Tibial nerve (tissue), 4 donors: ENCODE measurements around the gene DLX5. TPM values are rescaled to one million over a fixed set of nuclear protein-coding genes. Genes with fewer than 3 reads are reported as not detected.

Experiments used
- DNase-seq, 2 donors: peaks; one replicate each; pipeline ENCODE4 v3.0.0-alpha.2; 2019; ENCODE audit warnings: low spot score in 2 of 2
- H3K27ac ChIP-seq, 4 donors: fragments of 200-600 bp; sonication (generic) in 3 of 4; one replicate each; pipeline ENCODE4 v1.5.1; 2017 to 2019; ENCODE audit warnings: mild to moderate bottlenecking in 1 of 4
- H3K27me3 ChIP-seq, 2 donors: fragments of 200-600 bp; sonication (generic) in 1 of 2; one replicate each; pipeline versions ENCODE4 v1.5.1 to v1.6.0; 2017 to 2019
- H3K36me3 ChIP-seq, 3 donors: fragments of 200-600 bp; sonication (generic); one replicate each; pipeline ENCODE4 v1.5.1; 2018 to 2019
- H3K4me1 ChIP-seq, 4 donors: fragments of 200-600 bp; sonication (generic) in 3 of 4; one replicate each; pipeline ENCODE4 v1.5.1; 2017 to 2019
- H3K4me3 ChIP-seq, 4 donors: fragments of 200-600 bp; sonication (generic) in 3 of 4; one replicate each; pipeline ENCODE4 v1.5.1; 2017 to 2019; ENCODE audit warnings: mild to moderate bottlenecking in 1 of 4, moderate library complexity in 1 of 4
- H3K9me3 ChIP-seq, 4 donors: fragments of 200-600 bp; sonication (generic) in 3 of 4; one replicate each; pipeline ENCODE4 v1.5.1; 2017 to 2019
- CTCF ChIP-seq, 5 experiments: fragments of 200-600 bp in 3 of 5; fragments of 450-650 bp in 2 of 5; sonication (generic) in 3 of 5; IDR thresholded peaks; one replicate each; pipeline ENCODE4 v1.5.1; 2016 to 2019; ENCODE audit warnings: antibody characterized with exemption in 5 of 5, mild to moderate bottlenecking in 3 of 5, moderate library complexity in 2 of 5
- EP300 ChIP-seq, 2 donors: sonication (generic); formaldehyde crosslinking; IDR thresholded peaks; one replicate each; pipeline ENCODE4 v1.6.1; 2017; ENCODE audit warnings: antibody characterized with exemption in 2 of 2, mild to moderate bottlenecking in 1 of 2
- POLR2A ChIP-seq, 2 donors: fragments of 450-650 bp; IDR thresholded peaks; one replicate each; pipeline ENCODE4 v1.6.1; 2017; ENCODE audit warnings: antibody characterized with exemption in 2 of 2, mild to moderate bottlenecking in 2 of 2, moderate library complexity in 2 of 2
- WGBS, 2 donors: methylation state at CpG; one replicate each; pipeline ENCODE4 v1.1.5; 2018; 5-methylcytosine and 5-hydroxymethylcytosine counted together
- total RNA-seq, 4 donors: library from RNA; depleted of rRNA; stranded (reverse); fragments of >200 nt; gene quantifications; one replicate each; pipeline ENCODE4 v1.1.0, GENCODE V29; 2016

The DLX5 gene
- total RNA-seq, 4 donors from 2014 or later, result 0.42 TPM; not detected in 3

- Histone ChIP-seq H3K4me1 (peaks cover 0 to 64% (median 22%) of the 10 kb centered on the region in 4 donors), H3K4me3 (peak overlapping the region in 2 of 4 donors; percentile 4 to 53), H3K27me3 (peaks cover 4 to 69% of the 10 kb centered on the region in 2 donors), H3K9me3 (no peaks in the 10 kb centered on the region), H3K36me3 (no peaks in the 10 kb centered on the region), H3K27ac (no peak overlapping the region)
- no peak for TF ChIP-seq POLR2A (IDR thresholded peaks at IDR 0.05)
- TF ChIP-seq CTCF (IDR thresholded peaks at IDR 0.05), result no peak
- no peak for TF ChIP-seq EP300 (IDR thresholded peaks at IDR 0.05)
- DNase-seq, result no peak
- 18 to 20% methylated on average over 8 of the region's 8 CpGs for WGBS, 2 donors
These were observed 484 bp upstream of the DLX5 start for GRCh38 chr7:97025130-97025499.

GRCh38 chr7:97022491-97023306 is 1.9 kb downstream of the DLX5 start:
- Histone ChIP-seq H3K4me1 (peaks cover 0 to 78% (median 25%) of the 10 kb centered on the region in 4 donors), H3K9me3 (no peaks in the 10 kb centered on the region), H3K27ac (no peak overlapping the region), H3K27me3 (peaks cover 4 to 94% of the 10 kb centered on the region in 2 donors), H3K4me3 (no peak overlapping the region), H3K36me3 (no peaks in the 10 kb centered on the region)
- TF ChIP-seq CTCF (IDR thresholded peaks at IDR 0.05), result no peak
- TF ChIP-seq EP300 (IDR thresholded peaks at IDR 0.05), result no peak
- TF ChIP-seq POLR2A (IDR thresholded peaks at IDR 0.05), result no peak
- DNase-seq, result no peak
- WGBS, 2 donors, result 24 to 27% methylated on average over 35 of the region's 35 CpGs

GRCh38 chr7:97021747-97022490 is 2.7 kb downstream of the DLX5 start:
- TF ChIP-seq POLR2A (IDR thresholded peaks at IDR 0.05) (no peak), EP300 (IDR thresholded peaks at IDR 0.05) (no peak)
- 48 to 63% methylated on average over 14 to 38 of the region's 39 CpGs for WGBS, 2 donors
- H3K9me3 ChIP-seq, result no peaks in the 10 kb centered on the region
- H3K27me3 ChIP-seq, result peaks cover 6 to 100% of the 10 kb centered on the region in 2 donors
- H3K27ac ChIP-seq, result no peak overlapping the region
- H3K36me3 ChIP-seq, result no peaks in the 10 kb centered on the region
- H3K4me3 ChIP-seq, result no peak overlapping the region
- peaks cover 0 to 79% (median 26%) of the 10 kb centered on the region in 4 donors for H3K4me1 ChIP-seq
- no peak for DNase-seq

GRCh38 chr7:97020996-97021746 is 3.5 kb downstream of the DLX5 start:
- Histone ChIP-seq H3K9me3 (no peaks in the 10 kb centered on the region), H3K36me3 (no peaks in the 10 kb centered on the region), H3K27me3 (peaks cover 9 to 100% of the 10 kb centered on the region in 2 donors), H3K4me1 (peaks cover 0 to 79% (median 27%) of the 10 kb centered on the region in 4 donors), H3K27ac (no peak overlapping the region), H3K4me3 (no peak overlapping the region)
- TF ChIP-seq POLR2A (IDR thresholded peaks at IDR 0.05) (no peak), CTCF (IDR thresholded peaks at IDR 0.05) (no peak), EP300 (IDR thresholded peaks at IDR 0.05) (no peak)
- DNase-seq, result no peak
- 22 to 27% methylated on average over 19 to 33 of the region's 67 CpGs for WGBS, 2 donors

GRCh38 chr7:97020601-97020995 is 4.0 kb downstream of the DLX5 start:
- no peaks in the 10 kb centered on the region for H3K9me3 ChIP-seq
- no peak for DNase-seq
- no peak overlapping the region for H3K4me3 ChIP-seq
- TF ChIP-seq CTCF (IDR thresholded peaks at IDR 0.05) (no peak), EP300 (IDR thresholded peaks at IDR 0.05) (no peak), POLR2A (IDR thresholded peaks at IDR 0.05) (no peak)
- WGBS, 2 donors, result 48 to 50% methylated on average over 17 of the region's 17 CpGs
- H3K27me3 ChIP-seq, result peaks cover 9 to 100% of the 10 kb centered on the region in 2 donors
- peaks cover 0 to 76% (median 27%) of the 10 kb centered on the region in 4 donors for H3K4me1 ChIP-seq
- H3K27ac ChIP-seq, result no peak overlapping the region
- no peaks in the 10 kb centered on the region for H3K36me3 ChIP-seq
